ENCODE results near the gene OSTN.
"Not testable (repeated sequence)": the region's sequence is repeated elsewhere in the genome, so short reads cannot be mapped to it uniquely, and the experiment has no call there.

Gene OSTN

DNA sequence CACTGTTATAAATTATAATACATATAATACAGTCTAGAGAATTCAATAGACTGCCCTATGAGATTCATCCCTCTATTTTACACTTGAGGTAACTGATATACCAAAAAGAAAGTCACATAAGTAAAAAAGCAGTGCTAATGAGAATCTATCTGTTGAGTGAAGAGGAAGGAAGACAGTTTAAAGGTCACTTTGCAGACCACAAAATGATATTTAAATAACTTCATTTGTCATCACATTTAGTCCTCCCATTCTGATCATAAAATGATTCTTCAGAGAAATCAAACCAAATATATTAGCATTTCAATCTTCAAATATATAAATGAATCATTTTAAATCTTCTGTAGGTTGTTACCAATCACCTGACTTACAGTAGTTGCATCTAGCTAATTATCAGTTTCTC, 69.7 kb downstream of the OSTN start:
- no peak for DNase-seq

DNA sequence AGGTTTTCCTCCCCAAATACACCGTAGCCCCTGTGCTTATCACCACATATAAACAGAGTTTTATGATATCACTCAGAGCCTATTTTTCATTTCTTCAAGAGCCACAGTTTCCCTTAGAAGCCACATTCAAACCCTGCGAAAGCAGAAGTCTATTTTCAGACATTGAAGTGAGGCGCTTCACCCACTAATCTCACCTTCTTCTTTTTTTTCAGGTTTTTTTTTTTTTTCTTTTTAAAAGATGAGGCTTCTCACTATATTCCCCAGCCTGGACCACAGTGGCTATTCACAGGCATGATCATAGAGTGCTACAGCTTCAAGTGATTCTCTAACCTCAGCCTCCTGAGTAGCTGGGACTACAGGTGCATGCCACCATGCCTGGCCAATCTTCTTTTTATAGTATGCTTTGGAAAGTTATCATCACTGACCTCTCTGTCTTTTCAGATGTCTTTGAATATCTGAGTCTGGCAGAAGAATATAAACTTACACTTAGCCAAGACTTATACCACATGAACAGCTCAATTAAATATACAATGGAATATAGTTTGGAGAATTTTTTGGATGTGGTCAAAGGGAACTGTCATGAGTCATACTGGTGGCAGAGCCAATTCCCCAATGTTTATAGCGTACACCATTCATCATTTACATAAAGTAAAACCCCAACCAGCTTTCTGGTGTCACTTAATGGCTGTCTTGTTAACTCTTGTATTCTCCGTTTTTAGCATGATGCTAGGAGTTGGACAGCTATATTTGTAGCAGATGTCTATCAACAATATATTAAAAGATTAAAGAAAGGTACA, 70.4 kb downstream of the OSTN start:
- no peak for DNase-seq

DNA sequence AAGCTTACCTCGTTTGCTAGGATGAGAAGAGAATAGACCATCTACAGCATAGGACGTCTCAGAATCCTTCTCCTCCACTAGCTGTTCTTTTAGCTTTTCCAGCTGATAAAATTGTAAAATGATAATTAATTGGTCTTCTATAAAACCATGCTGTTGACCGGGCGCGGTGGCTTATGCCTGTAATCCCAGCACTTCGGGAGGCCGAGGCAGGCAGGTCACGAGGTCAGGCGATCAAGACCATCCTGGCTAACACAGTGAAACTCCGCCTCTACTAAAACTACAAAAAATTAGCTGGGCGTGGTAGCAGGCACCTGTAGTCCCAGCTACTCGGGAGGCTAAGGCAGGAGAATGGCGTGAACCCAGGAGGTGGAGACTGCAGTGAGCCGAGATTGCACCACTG, 76.2 kb downstream of the OSTN start:
- DNase-seq: not testable (repeated sequence)

DNA sequence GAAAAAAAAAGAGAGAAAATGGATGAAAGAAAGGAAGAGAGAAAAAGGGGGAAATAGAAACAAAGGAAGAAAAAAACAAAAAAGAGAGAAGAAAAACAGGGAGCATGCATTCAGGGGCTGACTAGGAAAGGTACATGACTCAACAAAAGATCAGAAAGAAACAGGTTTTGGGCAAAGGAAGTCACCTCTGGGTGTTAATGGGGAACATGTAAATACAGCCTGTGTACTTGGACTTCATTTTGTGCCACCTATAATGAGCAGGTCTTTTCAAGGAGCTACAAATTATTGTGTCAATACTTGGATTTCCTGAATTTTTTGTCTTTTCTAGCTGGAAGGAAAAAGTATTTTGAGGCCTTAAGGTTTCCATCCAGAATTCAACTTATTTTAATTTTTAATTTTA, 76.7 kb downstream of the OSTN start:
- no peak for DNase-seq

DNA sequence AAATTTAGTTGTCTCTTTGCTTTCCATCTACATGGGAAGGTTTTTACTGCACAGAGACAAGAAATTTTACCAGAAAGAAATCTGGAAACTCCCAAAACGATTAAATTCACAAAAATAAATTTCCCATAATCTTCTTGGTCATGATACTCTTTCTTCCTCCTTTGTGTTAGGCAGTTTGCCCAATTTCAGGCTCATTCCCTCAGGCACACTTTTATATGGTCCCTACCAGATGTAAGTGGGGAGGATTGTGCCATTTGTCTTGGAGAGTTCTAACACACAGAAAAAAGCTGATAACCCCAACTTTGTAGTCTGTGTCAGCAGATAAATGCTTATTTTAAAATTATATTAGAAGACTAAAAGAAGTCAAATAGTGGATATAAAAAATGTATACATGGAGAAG, 81.1 kb downstream of the OSTN start:
- DNase-seq: no peak

DNA sequence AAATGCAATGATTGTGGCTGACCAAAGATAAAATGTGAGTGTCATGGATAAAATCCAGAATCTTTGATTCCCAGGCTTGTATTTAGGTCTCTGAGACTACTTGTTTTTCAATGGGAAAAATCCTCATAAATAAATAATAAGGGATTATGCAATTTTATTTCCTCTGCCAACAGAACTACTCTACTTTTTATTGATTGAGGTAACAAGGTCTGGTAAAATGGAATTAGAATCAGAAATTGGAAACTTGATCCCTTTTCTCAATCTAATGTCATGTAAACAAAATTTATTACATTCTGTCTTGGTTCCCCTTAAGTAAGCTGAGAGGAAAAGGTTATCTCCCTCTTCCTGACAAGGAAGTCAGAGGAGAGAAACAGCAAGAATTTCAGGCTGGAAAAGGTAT, 81.8 kb downstream of the OSTN start:
- DNase-seq: no peak

DNA sequence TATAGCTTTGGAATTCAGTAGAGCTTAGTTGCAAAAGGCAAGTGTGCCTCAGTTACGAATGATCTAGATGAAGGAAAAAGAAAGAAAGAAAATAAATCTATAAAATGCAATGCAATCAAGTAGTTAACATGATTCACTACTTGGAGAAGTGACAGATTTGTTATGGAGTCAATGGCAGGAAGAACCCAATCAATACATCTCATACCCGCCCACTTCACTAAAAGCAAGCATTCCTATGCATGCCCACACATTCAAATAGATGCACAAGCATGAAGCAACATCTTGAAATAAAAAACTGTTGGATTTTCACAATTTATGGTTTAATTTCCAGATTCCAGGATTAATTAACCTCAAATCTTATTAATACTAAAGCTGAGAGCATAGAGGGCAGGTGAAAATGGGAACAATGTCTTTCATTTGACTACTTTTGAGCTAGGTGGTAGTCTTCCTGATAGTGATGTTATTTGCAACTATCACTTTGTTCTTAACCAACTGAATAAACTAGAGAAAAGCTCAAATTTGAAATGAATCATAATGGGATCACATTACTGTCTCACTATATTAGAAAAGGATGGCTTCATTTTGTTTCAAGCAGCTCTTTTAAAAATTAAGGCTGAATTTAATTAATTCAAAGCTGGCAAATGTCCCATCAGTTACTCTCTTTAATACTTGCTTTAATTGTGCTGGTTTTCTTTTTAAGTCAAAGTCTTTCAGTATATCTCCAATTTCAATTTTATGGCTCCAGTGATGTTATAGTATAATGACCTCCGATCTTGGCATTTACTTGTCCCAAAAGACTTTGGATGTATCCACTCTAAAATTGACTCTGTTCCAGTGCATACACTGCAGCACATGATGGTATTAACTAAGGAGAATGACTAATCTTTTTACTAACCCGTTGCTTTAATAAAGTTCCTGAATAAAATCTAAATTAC, 83.5 kb downstream of the OSTN start:
- no peak for DNase-seq

DNA sequence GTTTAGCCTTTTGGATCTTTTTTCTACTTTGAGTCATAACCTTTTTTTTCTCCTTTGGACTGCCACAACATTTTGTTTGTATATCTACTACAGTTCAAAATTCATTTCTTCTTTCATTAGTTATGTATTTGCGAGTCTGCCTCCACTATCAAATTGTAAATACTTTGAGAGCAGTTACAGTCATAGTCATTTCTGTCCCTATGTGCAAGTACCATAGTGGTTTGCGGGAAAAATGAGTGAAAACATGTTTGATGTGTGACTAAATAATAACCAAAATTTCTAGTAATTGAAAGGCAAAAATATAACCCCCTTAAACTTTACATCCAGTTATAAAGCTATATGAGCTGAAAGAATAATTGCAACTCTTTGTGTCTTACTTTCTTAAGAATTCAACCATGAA, 84.4 kb downstream of the OSTN start:
- DNase-seq: no peak

DNA sequence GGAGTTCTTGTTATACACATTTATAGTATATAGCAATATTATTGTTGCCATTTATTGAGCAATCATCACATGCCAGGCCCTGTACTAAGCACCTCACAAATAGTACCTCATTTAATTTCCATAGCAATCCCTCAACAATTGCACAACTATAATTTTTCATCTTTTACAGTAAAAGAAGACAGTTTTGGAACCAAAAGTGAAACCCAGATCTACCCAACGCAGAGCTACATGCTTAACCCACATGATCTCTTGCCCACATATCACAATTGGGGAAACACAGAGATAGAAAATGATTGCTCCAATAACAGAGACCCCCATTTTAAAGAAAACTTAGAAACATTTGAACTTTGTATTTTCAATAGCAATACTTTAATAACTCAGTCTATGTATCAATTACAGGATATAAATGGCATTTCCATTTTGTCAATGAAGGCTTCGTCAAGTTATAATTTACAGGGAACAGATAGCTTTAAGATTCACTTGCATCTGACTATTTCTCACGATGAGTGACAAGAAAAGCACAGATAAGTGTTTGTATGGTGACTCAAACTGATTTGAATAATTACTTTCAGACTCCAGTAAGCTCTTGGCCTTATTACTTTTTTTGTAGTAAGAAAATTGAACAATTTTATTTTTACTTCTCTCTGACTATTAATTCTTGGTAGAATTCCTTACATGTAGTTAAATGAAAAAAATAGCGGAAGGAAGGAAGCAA, 91.4 kb downstream of the OSTN start:
- DNase-seq: no peak

DNA sequence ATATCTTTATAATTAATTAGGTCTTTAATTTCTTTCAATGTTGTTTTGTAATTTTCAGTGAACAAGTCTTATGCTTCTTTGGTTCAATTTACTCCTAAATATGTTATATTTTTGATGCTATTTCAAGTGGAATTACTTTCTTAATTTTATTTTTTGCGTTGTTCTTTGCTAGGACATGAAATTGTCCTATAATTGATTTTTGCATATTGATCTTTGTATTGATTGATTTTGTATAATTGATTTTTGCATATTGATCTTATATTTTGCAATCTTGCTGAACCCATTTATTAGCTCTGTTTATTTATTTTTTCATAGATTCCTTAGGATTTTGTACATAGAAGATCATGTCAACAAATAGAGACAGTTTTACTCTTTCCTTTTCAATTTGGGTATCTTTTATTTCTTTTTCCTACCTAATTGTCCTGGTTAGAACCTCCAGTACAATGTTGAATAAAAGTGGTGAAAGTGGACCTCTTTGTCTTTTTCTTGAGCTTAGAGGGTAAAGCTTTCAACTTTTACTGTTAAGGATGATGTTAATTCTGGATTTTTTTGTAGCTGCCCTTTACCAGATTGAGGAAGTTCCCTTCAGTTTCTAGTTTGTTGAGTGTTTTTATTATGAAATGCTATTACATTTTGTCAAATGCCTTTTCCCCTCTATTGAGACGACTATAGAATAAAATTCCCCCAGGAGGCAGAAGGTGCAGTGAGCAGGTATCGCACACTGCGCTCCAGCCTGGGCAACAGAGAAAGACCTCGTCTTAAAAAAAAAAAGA, 93.4 kb downstream of the OSTN start:
- no peak for DNase-seq

DNA sequence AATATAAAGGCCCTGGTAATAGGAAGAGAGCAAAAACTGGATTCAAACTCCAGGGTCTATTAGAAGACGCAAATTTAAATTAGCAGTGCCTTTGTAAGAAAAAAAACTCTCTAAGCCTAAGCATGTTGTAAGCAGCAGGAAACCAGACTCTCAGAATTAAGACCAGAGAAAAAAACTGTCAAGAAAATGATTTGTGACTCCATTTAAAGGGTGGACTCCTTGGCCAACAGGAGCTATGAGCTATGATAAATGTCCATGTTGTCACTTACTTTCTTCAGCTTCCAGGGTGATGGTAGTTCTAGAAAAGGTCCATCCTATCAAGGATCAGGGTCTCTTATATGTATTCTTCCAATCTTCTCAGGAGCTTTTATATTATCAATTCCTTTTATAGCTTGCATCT, 95.2 kb downstream of the OSTN start:
- no peak for DNase-seq

DNA sequence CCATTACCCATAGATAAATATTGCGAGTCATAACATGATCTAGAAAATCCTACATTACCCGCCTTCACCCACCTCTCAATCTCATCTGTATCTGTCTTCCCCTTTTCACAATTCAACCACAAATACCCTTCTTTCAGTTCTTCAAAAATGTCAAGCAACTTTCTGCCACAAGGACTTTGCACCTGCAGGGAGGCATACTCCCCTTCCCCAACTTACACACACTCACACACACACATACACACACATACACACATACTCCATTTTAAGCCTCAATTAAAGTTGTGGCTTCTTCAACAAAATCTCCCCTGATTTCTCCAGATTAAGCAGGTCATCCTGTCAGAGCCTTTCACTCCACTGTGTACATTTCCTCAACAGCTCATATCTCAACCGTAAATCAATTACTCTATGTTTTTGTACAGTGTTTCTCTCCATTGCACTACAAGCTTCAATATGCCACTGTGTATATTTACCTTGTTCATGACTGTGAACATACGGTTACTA, 97.0 kb downstream of the OSTN start:
- DNase-seq: no peak

DNA sequence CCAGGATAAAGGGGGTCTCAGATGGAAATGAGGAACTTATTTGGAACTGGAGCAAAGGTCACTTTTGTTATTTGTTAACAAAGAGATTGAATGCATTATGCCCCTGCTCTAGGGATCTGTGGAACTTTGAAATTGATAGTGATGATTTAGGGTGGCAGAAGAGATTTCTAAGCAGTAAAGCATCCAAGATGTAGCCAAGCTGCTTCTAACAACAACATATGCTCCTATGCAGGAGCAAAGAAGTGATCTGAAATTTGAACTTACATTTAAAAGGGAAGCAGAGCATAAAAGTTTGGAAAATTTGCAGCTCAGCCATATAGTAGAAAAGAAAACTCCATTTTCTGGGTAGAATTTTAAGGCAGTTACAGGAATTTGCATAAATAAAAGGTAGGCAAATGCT, 99.8 kb downstream of the OSTN start:
- DNase-seq: no peak

DNA sequence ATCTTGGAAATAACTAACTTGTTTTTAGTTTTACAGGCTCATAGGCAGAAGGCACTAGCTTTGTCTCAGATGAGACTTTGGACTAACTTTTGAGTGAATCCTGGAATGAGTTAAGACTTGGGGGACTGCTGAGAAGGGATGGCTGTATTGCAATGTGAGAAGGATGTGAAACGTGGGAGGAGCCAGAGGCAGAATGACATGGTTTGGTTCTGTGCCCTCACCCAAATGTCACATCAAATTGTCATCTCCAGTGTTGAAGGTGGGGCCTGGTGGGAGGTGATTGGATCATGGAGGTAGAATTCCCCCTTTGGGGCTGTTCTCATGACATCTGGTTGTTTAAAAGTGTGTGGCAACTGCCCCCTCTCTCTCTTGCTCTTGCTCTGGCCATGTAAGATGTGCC, 101.4 kb downstream of the OSTN start:
- DNase-seq: no peak

DNA sequence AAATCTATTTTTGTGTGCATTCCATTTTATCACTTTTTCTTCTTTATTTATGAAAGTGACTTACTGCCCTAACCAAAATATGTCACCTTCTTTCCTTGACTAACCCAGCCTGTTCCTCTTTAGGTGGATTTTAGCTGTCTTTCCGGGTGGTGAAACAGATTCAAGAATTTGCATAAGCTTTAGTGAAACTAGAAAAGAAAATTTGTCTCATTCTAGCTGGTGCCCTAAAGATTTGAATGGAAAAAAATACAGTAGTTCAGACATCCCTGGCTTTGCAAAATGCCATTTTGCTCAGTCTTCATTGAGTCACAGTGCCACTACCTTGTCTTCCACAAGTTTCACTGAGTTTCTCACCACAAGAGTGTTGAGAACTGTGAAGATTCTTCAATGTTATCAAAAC, 102.0 kb downstream of the OSTN start:
- no peak for DNase-seq

DNA sequence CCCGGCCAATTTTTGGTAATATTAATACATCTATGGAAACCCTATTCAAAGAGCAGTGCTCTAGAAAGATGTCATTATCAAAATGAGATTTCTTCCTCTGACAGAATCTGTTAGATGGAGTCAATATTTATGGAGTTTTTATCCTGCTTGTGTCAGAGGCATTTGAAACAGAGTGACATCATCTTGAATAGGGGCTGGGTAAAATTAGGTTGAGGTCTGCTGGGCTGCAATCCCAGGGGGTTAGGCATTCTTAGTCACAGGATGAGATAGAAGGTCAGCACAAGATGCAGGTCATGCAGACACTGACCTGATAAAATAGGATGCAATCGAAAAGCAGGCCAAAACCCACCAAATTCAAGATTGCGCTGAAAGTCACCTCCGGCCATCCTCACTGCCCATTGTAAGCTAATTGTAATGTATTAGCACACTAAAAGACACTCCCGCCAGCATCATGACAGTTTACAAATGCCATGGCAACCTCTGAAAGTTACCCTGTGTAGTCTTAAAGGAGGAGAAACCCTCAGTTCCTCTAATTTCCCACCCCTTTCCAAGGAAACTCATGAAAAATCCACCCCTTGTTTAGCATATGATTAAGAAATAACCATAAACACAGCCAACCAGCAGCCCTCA, 102.9 kb downstream of the OSTN start:
- no peak for DNase-seq

DNA sequence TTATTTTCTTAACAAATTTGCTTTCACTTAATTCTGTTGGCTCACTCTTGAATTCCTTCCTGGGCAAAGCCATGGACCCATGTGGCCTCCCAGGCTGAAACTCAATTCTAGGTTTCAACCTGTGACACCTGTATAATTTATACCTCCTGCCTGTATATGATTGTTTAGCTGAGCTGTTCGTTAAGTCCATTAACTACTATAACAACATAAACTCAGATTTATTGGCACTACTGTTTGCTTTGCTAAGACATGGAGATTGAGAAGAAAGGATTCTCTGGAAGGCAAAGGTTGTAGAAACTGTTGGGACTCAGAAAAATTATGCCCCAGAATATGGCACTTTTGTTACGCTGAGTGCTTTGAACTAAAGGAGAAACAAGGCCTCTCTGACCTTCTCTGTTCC, 103.4 kb downstream of the OSTN start:
- DNase-seq: no peak

DNA sequence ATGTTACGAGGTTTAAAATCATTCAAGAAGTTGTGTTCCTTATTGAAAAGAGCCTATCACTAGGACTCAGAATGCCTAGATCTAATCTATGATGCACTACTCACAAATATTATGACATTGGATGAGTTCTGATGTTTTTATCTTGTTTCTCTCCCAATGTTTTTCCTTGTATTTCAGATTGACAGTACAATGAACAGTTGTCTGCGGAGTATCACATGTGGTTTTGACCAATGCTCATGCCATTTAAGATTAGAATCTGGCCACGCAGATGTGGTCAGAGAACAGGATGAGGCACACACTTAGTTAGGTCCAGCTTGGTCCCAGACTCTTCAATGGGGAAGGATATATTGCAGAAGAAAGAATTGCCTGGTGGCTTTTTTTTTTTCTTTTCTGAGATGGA, 104.6 kb downstream of the OSTN start:
- no peak for DNase-seq

DNA sequence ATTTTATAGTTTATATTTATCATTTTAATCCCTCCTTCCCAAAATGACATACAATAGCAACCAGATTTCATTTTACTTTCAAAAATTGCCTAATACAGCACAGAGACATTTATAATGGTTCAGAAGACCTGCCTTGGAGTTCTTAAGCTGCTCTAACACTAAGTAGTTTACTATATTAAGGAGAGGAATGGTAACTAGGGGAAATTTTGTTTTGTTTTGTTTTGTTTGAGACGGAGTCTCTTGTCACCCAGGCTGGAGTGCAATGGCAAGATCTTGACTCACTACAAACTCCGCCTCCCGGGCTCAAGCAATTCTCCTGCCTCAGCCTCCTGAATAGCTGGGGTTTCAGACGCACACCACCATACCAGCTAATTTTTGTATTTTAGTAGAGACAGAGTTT, 107.4 kb downstream of the OSTN start:
- no peak for DNase-seq

DNA sequence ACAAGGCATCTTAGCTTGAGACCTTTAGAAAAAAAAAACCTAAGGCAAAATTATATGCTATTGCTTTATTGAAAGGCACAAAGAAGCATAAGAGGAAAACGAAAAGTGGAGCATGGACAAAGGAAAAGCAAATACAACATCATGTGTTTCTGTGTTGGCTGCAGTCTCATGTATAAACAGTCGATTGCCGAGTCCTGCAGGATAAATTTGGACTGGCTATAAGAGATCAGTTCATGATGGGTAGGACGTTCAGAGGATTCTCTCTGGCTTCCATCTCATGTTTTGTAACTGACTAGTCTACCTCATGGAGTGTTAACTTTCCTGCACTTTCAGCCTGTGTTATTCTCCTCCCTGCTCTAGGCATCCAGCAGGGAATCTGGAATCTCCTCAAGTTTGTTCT, 108.3 kb downstream of the OSTN start:
- no peak for DNase-seq

DNA sequence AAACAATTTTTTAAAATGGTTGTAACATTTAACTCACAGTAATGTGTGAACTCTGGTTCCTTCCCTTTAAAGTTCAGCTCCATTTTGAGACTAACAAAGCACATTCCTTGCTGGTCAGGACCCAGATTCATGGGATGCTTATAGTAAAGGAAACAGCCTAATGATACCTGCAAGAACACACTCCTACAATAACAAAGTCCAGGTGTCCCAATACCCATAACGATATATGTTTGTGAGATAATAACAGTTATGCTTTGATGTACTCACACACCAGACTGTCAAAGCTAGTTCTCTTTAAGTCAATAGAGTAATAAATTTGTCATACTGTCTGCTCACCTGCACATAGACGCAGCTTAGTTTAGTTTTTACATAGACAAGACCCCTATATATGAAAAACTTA, 114.3 kb downstream of the OSTN start:
- no peak for DNase-seq

DNA sequence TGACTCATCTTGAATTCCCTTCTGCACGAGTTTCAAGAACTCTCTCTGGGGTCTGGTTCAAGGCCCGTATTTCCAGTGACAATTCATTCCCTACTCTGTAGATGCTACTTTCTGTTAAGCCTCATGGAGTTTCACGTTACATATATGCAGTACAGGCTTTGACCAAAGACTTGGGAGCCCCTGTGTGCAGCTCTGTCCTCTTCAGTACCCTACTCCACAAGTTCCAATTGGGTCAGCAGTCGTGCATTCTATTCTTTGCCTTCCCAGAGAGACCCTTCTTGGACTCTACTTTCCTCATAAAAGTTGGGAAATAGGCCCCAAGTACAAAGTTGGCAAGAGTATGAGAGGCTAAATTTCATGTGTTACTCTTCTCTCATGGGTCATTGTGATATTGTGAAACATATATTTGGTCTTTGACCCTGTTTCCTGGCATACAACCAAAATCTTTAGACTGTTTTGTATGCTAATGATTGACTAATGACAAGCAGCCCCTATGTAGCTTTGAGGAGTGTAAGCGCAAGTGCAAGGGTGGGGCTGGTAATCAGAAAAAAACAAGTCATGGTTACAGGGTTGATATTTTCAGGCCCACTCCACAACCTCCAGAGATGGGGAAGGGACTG, 115.2 kb downstream of the OSTN start:
- DNase-seq: no peak
